ENCODE measurements around the gene PAWR.

Gene PAWR, protein sequence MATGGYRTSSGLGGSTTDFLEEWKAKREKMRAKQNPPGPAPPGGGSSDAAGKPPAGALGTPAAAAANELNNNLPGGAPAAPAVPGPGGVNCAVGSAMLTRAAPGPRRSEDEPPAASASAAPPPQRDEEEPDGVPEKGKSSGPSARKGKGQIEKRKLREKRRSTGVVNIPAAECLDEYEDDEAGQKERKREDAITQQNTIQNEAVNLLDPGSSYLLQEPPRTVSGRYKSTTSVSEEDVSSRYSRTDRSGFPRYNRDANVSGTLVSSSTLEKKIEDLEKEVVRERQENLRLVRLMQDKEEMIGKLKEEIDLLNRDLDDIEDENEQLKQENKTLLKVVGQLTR

DNA sequence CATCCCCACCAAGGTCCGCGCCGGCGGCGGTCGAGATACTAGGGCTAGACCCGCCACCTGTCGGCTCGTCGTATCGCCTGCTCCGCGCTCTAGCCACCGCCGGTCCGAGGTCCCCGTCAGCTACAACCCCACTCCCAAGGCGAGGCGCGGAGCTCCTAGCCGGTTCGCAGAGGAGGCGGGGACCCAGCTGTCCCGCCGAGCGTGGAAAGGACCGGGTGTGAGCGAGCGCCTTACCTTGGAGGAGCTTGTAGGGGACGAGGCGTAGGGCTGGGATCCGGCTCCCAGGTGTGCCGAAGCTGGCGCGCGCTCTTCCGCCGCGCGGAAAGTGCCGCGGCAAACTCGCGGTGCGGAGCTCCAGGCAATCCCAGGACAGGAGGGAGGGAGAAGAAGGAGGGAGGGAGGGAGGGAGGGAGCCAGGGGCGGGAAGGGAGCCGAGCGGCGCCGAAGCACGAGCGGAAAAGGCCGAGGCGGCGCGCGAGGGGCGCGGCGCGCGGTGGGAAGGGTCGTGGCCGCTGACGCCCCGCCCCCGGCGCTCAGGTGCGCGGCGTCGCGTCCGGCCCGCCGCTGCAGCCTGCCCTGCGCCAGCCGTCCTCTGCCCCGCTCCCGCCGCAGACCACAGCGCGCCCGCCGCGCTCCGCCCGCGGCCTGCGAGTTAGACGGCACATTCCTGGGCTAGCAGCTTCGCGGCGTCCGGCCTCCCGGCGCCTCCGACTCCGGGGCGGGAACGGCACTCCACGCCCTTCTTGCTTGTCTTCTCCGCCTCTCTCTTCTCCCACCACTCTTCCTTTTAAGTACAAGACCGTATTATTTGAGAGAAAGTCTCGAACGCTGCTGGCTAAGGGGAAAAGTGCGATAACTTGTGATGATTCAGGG, at the start of gene PAWR:
TSS of gene PAWR (minus strand) at position 327 of the 873 bp plus-strand sequence. CDS start 720 bp downstream, outside the sequence.
- peak in 1 of 2 donors; percentile 2 for DNase-seq (ENCODE audit: low read depth in 2 of 2)

DNA sequence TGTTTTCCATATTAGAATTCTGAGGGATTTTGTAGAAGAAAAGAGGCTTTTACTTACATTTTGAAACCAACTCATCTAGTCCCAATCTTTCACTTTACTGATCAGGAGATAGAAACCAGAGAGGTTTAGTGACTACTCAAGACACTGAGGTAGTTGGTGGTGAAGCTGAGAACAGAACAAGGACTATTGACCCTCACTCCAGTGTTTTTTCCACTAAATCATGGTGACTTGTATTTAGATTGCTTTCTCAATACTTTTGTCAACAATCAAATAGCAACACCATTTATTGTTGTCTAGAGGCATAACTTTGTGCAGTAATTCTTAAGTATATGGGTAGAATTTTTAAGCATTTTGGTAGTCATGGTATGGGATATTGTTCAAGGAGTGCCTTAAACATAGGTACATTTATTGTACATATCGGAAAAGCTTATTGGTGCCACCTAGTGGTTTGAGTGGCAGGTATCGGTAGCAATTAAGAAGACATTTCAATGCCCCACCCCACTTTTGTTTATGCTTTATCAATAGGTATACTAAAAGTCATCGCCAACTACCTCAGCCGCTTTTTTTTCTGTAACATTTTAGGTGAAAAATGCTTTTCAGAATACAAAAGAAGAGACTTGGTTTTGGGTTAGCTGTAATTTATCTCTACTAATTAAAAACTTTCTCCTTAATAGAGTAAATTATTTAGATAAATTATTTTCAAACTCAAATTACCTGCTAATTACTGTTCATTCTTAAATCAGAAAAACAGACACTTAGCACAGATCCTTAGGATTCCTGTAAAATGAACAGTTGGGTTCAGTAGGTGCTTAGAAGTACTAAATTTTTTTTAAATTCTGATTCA, 47.3 kb upstream of the PAWR start:
- DNase-seq (ENCODE audit: low read depth in 2 of 2), result peak in 1 of 2 donors; percentile 2

DNA sequence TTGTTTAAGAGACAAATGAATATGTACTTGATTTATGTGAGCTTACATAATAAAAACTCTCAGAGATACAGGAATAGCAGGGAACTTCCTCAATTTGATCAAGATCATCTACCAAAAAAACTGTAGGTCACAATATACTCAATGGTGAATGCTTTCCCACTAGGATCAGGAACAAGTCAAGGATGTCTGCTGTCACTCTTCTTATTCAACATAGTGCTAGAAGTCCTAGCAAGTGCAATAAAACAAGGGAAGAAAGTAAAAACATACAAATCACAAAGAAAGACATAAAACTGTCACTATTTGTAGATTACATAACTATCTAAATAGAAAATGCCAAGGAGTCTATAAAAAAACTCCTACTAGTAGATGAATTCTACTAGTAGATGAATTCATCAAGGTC, 41.9 kb upstream of the PAWR start:
- no peak for DNase-seq (ENCODE audit: low read depth in 2 of 2)

DNA sequence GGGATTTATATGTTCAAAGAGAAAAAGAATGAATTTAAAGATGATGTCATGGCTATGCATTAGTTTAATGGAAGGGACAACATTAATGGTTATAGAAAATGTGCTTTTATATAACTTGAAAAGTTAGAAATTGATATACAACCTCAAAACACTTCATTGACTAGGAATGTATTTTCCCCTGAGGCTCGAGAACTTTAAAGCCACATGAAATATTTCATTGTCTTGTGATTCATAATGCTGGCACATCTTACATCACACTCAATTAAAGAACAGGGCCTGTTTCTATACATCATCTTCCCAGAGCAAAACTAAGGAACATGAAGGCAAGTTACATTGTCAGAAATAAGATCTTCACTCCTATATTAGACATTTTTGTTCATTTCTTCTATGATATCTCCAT, 35.2 kb upstream of the PAWR start:
- DNase-seq (ENCODE audit: low read depth in 2 of 2), result no peak

DNA sequence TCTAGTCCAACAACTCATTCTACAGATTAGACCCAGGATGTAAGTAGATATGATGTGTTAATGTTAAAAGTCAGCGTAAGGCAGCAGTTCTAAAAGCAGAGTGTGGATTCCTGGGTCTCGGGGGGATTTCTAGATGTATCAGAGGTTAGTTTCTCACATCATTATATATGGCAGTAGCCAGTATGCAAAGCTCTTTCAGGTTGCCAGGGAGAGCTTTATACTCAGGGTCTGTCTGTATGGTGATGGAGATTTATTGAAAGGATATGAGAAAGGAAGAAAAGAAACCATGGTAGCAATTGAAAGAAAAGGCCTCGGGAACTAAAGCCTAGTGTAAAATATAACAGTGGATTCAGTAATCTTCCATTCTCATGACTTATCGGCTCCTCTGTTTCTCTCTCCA, 26.2 kb upstream of the PAWR start:
- no peak for DNase-seq (ENCODE audit: low read depth in 2 of 2)

DNA sequence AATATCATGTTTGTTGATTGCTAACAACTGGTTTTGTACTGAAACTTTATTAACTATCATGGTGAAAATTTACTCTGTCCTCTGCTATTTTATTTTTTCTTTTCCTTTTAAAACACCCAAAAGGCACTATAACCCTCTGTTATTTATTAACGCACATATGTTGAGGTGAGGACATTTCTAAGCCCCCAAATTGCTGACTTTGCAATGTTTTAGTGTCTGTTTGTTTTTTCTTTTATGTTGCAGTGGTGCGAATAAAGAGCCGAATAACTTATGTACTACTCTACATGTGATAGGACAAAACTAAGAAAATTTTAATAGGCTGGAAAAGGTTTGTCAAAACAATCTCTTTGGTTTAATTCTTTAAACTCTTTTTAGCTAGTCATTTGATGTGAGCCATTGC, 24.5 kb upstream of the PAWR start:
- DNase-seq (ENCODE audit: low read depth in 2 of 2), result no peak

DNA sequence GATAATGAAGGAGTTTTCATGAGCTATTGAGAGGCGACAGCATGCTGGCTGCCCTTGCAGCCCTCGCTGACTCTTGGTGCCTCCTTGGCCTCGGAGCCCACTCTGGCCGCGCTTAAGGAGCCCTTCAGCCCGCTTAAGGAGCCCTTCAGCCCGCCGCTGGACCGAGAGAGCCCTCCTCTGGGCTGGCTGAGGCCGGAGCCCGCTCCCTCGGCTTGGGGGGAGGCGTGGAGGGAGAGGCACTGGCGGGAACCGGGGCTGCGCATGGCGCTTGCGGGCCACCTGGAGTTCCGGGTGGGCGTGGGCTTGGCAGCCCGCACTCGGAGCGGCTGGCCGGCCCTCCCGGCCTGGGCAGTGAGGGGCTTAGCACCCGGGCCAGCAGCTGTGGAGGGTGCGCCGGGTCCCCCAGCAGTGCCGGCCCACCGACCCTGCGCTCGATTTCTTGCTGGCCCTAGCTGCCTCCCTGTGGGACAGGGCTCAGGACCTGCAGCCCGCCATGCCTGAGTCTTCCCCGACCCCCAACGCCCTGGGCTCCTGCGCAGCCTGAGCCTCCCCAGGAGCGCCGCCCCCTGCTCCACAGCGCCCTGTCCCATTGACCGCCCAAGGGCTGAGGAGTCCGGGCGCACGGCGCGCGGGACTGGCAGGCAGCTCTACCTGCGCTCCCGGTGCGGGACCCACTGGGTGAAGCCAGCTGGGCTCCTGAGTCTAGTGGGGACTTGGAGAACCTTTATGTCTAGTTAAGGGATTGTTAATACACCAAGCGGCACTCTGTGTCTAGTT, 20.1 kb upstream of the PAWR start:
- DNase-seq (ENCODE audit: low read depth in 2 of 2), result no peak

DNA sequence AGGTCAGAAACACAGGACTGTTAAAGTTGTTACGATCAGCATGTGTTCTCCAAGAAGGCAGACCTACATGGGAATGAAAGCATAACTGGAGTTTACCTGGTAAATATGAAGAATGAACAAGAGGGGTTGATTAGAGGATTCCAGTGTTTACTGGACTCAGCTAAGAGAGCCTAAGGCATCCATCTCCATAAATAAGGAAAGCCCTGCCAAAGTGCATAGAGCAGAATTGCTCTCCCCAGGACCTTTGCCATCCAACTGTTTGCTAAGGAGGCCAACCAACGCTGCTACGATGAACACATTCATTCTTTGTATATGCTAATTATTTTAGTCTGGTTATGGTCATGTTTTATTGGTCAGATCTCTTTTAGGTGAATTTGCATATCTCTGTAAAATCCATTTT, 17.1 kb upstream of the PAWR start:
- DNase-seq (ENCODE audit: low read depth in 2 of 2), result no peak

DNA sequence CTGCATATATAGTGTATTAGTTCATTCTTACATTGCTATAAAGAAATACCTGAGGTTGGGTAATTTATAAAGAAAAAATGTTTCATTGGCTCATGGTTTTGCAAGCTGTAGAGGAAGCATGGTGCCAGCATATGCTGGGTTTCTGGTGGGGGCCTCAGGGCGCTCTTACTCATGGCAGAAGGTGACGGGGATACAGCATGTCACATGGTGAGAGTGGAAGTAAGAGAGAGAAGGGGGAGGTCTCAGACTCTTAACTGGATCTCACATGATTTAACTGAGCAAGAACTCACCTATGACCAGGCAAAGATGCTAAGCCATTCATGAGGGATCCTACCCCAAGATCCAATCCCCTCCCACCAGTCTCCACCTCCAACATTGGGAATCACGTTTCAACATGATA, 15.9 kb upstream of the PAWR start:
- DNase-seq (ENCODE audit: low read depth in 2 of 2), result no peak

DNA sequence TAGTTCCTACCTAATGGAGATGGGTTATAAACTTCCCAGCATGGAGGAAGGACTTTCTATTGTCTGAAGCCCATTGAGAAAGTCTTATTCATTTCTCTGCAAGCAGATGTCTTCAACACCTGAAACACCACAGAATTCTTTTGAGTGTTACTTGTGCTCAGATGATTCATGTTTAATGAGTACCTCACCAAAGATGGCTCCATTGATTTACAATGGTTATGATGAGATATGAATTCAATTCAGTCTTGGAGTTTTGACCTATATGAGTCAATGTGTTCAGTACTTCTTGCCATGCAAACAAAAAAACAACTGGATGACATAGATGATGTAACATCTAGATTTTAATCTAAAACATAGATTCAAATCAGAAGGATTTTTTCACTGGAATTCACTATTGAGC, 15.4 kb upstream of the PAWR start:
- DNase-seq (ENCODE audit: low read depth in 2 of 2), result no peak

DNA sequence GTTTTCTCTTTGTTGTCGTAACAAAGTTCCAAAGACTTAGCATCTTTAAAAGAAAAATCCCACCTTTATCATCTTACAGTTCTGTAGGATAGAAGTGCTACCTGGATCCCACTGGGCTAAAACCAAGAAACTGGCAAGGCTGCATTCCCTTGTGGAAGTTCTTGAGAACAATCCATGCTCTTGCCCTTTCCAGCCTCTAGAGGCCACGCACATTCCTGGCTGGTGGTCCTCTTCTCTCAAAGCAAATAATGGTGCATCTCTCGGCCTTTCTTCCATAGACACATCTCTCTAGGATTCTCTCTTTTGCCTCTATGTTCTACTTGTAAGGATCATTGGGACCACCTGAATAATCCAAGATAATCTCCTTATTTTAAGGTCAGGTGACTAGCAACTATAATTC, 8.2 kb upstream of the PAWR start:
- no peak for DNase-seq (ENCODE audit: low read depth in 2 of 2)

DNA sequence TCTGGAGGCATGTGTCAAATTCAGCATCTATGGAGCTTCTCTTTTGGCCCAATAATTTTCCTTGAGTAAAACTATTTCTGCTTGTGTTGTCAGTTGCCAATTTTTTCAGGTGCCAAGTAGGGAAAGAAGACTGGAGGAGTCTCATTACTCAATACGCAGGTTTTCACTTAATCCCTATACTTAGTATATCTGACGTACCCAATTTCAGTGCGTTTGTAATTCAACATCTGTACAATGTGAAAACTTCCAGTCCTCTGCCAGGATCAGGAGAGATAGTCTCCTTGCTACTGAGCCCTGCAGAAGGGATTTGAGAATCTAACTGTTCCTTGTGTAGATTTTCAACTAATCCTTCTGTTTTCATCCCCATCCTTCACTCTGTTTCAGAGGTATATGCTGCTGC, 5.7 kb upstream of the PAWR start:
- DNase-seq (ENCODE audit: low read depth in 2 of 2), result no peak

DNA sequence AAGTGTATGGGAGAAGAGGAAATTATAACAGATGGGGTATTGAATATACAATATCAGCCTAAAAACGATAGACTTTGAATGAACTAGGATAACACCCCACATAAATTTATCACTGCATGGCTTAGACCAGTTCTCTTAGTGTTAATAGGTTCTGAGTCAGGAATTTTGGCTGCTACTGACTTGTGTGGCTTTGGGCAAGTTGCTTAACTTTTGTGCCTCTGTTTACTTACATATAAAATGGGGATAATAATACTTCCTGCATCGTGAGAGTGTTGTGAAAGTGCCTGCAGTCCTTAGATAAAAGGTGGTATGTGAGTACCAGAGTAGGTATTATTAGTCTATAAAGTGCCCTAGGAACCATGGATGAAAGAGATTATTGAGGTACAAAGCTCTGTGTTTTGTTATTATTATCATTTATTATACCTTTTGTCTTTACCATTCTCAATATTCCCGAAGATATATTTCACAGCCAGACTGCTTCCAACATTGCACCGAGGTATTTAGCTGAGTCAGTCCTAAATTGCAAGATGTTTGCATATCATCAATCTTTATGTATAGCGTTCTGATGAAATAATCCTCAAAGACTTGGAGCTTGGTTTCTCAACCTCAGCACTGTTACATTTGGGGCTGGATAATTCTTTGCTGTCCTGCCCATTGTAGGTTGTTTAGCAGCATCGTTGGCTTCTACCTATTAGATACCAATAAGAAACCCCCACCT, 2.3 kb upstream of the PAWR start:
- no peak for DNase-seq (ENCODE audit: low read depth in 2 of 2)

DNA sequence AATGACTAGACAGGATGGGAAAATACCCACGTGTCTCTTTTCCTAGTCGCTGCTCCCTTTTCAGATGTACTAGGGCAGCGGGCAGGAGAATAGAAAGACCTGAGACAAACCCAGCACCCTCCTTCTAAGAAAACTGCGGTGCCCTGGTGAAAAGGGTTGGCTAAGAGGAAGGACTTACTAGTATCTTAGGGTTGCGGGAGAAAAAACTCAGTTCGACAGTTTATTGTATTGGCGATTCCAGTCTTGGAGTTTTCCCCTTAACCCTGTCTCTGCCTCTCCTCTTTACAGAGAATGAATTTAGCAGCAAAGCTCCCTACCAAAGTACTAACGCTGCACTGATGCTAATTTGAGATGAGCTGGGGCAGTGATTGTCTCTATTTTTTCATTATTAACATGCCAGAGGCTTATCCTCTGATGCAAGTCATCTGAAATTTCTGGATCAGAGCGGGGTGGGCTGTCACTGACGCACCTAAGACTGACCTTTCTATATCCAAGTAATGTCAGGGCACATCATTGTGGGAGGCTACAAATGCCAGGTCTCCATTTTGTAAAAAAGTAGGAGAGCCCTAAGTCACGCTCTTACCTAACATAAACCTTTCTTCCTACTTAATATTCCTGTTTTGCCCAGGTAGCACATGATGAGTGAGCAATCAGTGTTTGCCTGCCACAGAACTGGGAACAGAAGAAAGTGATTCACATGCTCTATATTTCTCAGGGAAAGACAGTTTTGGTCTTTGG, 916 bp upstream of the PAWR start:
- DNase-seq (ENCODE audit: low read depth in 2 of 2), result no peak

DNA sequence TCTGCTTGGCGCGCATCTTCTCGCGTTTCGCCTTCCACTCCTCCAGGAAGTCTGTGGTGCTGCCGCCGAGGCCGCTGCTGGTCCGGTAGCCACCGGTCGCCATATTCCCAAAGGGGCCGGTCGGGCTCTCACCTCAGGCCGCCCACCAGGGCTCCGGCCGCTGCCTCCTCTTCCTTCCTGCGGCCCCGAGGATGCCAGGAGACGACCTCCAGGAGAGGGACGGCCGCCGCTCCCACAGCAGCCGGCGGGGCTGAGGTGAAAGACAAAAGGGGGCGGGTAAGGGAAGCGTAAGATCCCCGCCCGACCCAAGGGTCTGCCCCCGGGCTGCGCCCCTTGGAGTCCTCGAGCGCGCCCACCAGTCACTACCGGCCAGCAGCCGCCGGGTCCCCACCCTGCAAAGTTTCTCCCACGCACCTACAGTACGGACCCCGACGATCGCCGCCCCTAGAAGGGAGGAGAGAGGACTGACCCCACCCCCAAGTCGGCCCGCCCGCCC, 574 bp downstream of the PAWR start:
- no peak for DNase-seq (ENCODE audit: low read depth in 2 of 2)

DNA sequence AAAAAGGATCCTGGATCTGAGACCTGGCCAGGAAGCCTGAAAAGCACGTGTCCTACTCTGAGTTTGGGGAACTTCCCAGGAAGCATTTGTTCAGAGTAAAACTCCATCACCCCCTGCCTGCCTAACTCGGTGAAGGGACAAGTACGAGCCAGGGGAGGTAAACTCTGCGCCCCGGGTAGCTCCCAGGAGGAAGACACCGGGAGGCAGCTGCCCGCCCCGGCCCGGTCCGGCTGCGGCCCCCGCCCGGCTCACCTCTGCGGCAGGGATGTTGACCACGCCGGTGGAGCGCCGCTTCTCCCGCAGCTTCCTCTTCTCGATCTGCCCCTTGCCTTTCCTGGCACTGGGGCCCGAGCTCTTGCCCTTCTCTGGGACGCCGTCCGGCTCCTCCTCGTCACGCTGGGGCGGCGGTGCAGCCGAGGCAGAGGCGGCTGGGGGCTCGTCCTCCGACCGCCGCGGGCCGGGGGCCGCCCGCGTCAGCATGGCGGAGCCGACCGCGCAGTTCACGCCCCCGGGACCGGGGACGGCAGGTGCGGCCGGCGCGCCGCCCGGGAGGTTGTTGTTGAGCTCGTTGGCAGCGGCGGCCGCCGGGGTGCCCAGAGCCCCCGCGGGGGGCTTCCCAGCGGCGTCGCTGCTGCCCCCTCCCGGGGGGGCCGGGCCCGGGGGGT, 1.2 kb downstream of the PAWR start:
- no peak for DNase-seq (ENCODE audit: low read depth in 2 of 2)

DNA sequence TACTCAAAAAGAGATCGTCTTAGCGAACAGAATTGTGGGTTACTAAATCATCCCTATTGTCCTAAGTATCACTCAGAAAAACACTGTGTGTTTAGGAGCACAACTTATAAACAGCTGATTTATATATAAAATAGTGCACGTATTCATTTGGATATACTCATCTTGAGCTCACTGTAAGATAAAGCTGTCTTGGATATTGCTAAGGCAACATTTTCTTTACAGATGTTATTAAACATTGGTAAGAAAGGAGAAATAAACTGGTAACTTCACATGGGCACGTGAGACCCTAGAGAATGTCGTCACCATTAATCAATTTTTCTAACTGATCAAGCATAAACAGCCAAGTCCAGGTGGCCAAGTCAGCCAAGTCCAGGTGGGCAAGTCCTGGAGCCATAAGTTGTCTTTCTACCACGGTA, 1.7 kb downstream of the PAWR start:
- DNase-seq (ENCODE audit: low read depth in 2 of 2), result no peak

DNA sequence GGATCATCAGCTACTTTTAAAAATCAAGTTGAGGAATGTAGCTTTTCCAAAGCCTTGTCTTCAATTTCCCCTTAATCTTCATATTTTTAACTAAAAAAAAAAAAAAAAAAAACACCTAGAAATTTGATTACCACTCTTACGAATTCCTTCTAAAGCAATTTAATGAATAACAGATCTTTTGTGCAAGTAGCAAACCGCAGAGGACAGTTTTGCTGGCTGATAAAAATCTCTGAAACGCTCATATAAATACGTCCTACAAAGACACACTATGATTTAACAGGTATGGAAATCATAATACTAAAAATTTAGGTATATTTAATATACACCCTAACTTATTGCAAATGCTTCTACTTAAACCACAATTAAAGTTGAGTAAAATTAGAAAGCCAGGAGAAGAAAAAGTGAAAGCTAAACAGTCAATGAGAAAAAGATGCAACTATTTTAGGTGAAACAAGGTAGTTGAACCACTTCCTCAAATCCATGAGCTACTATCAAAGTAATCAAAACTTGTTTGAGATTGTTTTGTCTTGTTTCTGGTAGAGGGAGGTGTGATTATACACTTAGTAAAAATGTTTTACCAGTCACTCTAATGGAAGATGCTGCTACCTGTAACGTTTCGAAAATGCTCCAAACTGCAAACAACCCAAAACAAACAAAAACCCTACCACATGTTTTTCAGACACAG, 2.2 kb downstream of the PAWR start:
- DNase-seq (ENCODE audit: low read depth in 2 of 2), result no peak
